ENCODE measurements around the gene KIRREL3. TPM values are rescaled to one million over a fixed set of nuclear protein-coding genes. Genes with fewer than 3 reads are reported as not detected.

The KIRREL3 gene
- total and polyA plus RNA-seq, 8 donors, result 0.06 to 1.1 (median 0.26) TPM; not detected in 2

- ATAC-seq (no peak), FAIRE-seq (no peak), DNase-seq (no peak)
- Histone ChIP-seq H3K4me3 (no peak overlapping the region), H3K36me3 (no peaks in the 10 kb centered on the region), H3K4me1 (no peaks in the 10 kb centered on the region), H3K27me3 (no peaks in the 10 kb centered on the region), H3K27ac (no peak overlapping the region), H3K9me3 (no peaks in the 10 kb centered on the region)
- WGBS, 2 donors, result 63 to 75% methylated on average over 20 of the region's 20 CpGs
- TF ChIP-seq CTCF (IDR thresholded peaks at IDR 0.05), result no peak
- intact Hi-C loops (cut with DNase I), result no loop called here
Measured at GRCh38 chr11:126518071-126518971, 482.2 kb downstream of the KIRREL3 start.

- DNase-seq, result no peak
- no peak for TF ChIP-seq CTCF (IDR thresholded peaks at IDR 0.05)
Measured at GRCh38 chr11:126515501-126515900, 485.1 kb downstream of the KIRREL3 start.

GRCh38 chr11:126514061-126514693, 486.4 kb downstream of the KIRREL3 start:
- no peaks in the 10 kb centered on the region for H3K27me3 ChIP-seq
- intact Hi-C loops (cut with DNase I), result no loop called here

More at GRCh38 chr11:126515501-126515900, 485.1 kb downstream of the KIRREL3 start:
- H3K36me3 ChIP-seq, result no peaks in the 10 kb centered on the region
- H3K27me3 ChIP-seq, result no peaks in the 10 kb centered on the region
- H3K9me3 ChIP-seq, result no peaks in the 10 kb centered on the region
- no peaks in the 10 kb centered on the region for H3K4me1 ChIP-seq
- intact Hi-C loops (cut with DNase I), result no loop called here
- WGBS, 2 donors, result 80 to 90% methylated on average over 5 of the region's 5 CpGs
- no peak overlapping the region for H3K27ac ChIP-seq
- no peak for FAIRE-seq
- ATAC-seq, result no peak
- no peak overlapping the region for H3K4me3 ChIP-seq

GRCh38 chr11:126512741-126513715, 487.5 kb downstream of the KIRREL3 start:
- Histone ChIP-seq H3K4me3 (no peak overlapping the region), H3K9me3 (no peaks in the 10 kb centered on the region), H3K27me3 (no peaks in the 10 kb centered on the region), H3K36me3 (no peaks in the 10 kb centered on the region), H3K4me1 (no peaks in the 10 kb centered on the region), H3K27ac (no peak overlapping the region)
- no peak for FAIRE-seq
- no peak for TF ChIP-seq CTCF (IDR thresholded peaks at IDR 0.05)
- intact Hi-C loops (cut with DNase I), result no loop called here
- no peak for ATAC-seq
- 58 to 62% methylated on average over 11 of the region's 11 CpGs for WGBS, 2 donors
- DNase-seq, result no peak

More at GRCh38 chr11:126514061-126514693, 486.4 kb downstream of the KIRREL3 start:
- no peaks in the 10 kb centered on the region for H3K36me3 ChIP-seq
- H3K4me3 ChIP-seq, result no peak overlapping the region
- H3K4me1 ChIP-seq, result no peaks in the 10 kb centered on the region
- no peak for ATAC-seq
- no peak overlapping the region for H3K27ac ChIP-seq
- DNase-seq, result no peak
- TF ChIP-seq CTCF (IDR thresholded peaks at IDR 0.05), result no peak
- FAIRE-seq, result no peak
- H3K9me3 ChIP-seq, result no peaks in the 10 kb centered on the region
- 38 to 44% methylated on average over 10 of the region's 10 CpGs for WGBS, 2 donors

All from pancreas (tissue), 10 donors.